BJ (cell line): ENCODE data around the gene GP1BA. TPM values are rescaled to one million over a fixed set of nuclear protein-coding genes. Genes with fewer than 3 reads are reported as not detected.

ENCODE experiments used
- CTCF ChIA-PET: fragments of 350-600 bp; formaldehyde crosslinking; extraction: SDS; loops from one replicate; lab custom pipeline; 2021; ENCODE audit warnings: antibody characterized with exemption, inconsistent platforms; lab: Yijun Ruan, JAX
- POLR2A ChIA-PET: fragments of 300-600 bp; sonication (Branson Sonifier 250); formaldehyde crosslinking; extraction: SDS; loops from one replicate; lab custom pipeline; 2021; ENCODE audit warnings: antibody characterized with exemption; lab: Charles Lee
- DNase-seq: peaks from one replicate; pipeline ENCODE4 v3.0.0-alpha.2; 2011; ENCODE audit warnings: low read depth
- H3K27me3 ChIP-seq: 2 replicates; pipeline ENCODE4 v1.6.0; 2011; ENCODE audit warnings: low read length; ENCODE audit not compliant: control insufficient read depth, insufficient read depth
- H3K36me3 ChIP-seq: 2 replicates; pipeline ENCODE4 v1.5.1; 2011; ENCODE audit warnings: low read length; ENCODE audit not compliant: control insufficient read depth, insufficient read depth
- H3K4me3 ChIP-seq: 2 replicates; pipeline ENCODE4 v1.5.1; 2011; ENCODE audit warnings: low read depth, mild to moderate bottlenecking, control low read depth, low read length
- CTCF ChIP-seq: IDR thresholded peaks from 2 replicates; pipeline ENCODE4 v1.5.1; 2011; ENCODE audit warnings: low read depth, mild to moderate bottlenecking, control low read depth, inconsistent platforms, low read length, moderate library complexity; ENCODE audit not compliant: insufficient read depth
- polyA plus RNA-seq: library from polyadenylated mRNA; depleted of rRNA; stranded (reverse); fragments of >200 nt; gene quantifications from 2 replicates; pipeline ENCODE4 v1.2.3, GENCODE V29; 2011

GP1BA gene
- polyA plus RNA-seq, 1 experiment = not detected

GRCh38 chr17:4895121-4895520 lies 37.0 kb upstream of the GP1BA start:
- Histone ChIP-seq H3K4me3 (no peak overlapping the region), H3K36me3 (peaks cover 49% of the 10 kb centered on the region), H3K27me3 (no peaks in the 10 kb centered on the region)
- ChIA-PET POLR2A (no interaction called here), CTCF (interaction anchor here (0.7 kb wide), 1 partner anchor 107 kb away, joined by 4 read pairs; no protein-coding TSS in a partner anchor)
- no peak for DNase-seq
- TF ChIP-seq CTCF = no peak

- DNase-seq = no peak
- Histone ChIP-seq H3K27me3 (no peaks in the 10 kb centered on the region), H3K4me3 (no peak overlapping the region), H3K36me3 (peaks cover 44% of the 10 kb centered on the region)
- ChIA-PET POLR2A (no interaction called here), CTCF (interaction anchor here (0.7 to 1.3 kb wide), 4 partner anchors 106 to 166 kb away, joined by 3 to 4 read pairs (median 4); partner anchors contain the start of gene VMO1)
- TF ChIP-seq CTCF = peak; percentile 11; the same call in 1 of the 2 replicates
Measured at GRCh38 chr17:4895657-4896331, 36.3 kb upstream of the GP1BA start.

GRCh38 chr17:4896332-4897197 lies 35.5 kb upstream of the GP1BA start:
- POLR2A ChIA-PET = no interaction called here
- CTCF ChIA-PET = interaction anchor here (0.8 to 1.3 kb wide), 3 partner anchors 106 to 165 kb away, joined by 3 to 4 read pairs (median 4); partner anchors contain the start of gene VMO1
- peaks cover 37% of the 10 kb centered on the region for H3K36me3 ChIP-seq
- no peak for TF ChIP-seq CTCF
- no peak overlapping the region for H3K4me3 ChIP-seq
- no peaks in the 10 kb centered on the region for H3K27me3 ChIP-seq
- no peak for DNase-seq

GRCh38 chr17:4897198-4897687 lies 34.8 kb upstream of the GP1BA start:
- ChIA-PET POLR2A (no interaction called here), CTCF (interaction anchor here (1.3 to 3.0 kb wide), 2 partner anchors 107 to 108 kb away, joined by 4 to 21 read pairs; partner anchors contain the start of gene GLTPD2)

More at GRCh38 chr17:4897198-4897687, 34.8 kb upstream of the GP1BA start:
- H3K27me3 ChIP-seq = no peaks in the 10 kb centered on the region
- no peak for DNase-seq
- H3K36me3 ChIP-seq = peaks cover 32% of the 10 kb centered on the region
- no peak overlapping the region for H3K4me3 ChIP-seq
- TF ChIP-seq CTCF = no peak
